ENCODE data around the gene PHC3.

DNA sequence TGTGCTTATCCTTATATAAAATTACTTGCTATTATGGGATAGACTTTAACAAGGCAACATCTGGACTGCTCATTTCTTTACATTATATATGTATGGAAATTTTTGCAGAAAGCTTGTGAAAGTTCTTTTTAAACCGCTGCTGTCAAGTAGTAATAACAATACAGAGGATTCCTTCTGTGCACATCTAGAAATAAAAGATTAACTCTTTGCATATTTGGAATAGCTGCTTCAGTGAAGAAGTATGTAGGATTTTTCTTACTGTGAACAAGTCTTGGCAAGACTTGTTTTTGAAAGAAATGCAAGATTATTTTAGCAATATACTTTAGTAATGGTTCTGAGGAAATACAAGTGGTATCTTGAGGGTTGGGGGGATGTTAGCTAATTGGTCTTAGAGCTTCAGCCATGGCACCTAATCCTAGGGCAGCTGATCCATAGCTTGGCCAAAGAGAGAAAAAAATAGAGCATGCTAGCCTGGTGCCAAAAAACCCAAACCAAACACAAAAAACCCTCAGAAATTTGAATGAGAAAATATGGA lies 45.0 kb upstream of the PHC3 start:
- TF ChIP-seq POLR2AphosphoS5 (IDR thresholded peaks at IDR 0.05), result no peak
- TF ChIP-seq POLR2A (IDR thresholded peaks at IDR 0.05), result no peak
- no peak for TF ChIP-seq CTCF (IDR thresholded peaks at IDR 0.05)
- TF ChIP-seq EP300 (IDR thresholded peaks at IDR 0.05), result no peak
